HG02943 (cell line): Measurements from ENCODE around the gene CYP24A1.

Source experiments
- ATAC-seq: cut with Tn5 transposase; IDR thresholded peaks from one replicate; pipeline ENCODE4 v1.9.1; 2021; ENCODE audit warnings: mild to moderate bottlenecking, low read depth, moderate library complexity; ENCODE audit not compliant: unreplicated experiment

The CYP24A1 gene

GRCh38 chr20:54177378-54177777 lies 3.6 kb upstream of the CYP24A1 start:
- ATAC-seq: no peak

- ATAC-seq: no peak
Observed at GRCh38 chr20:54176610-54177009, 2.8 kb upstream of the CYP24A1 start.

GRCh38 chr20:54174457-54175175 lies 830 bp upstream of the CYP24A1 start:
- ATAC-seq: no peak

- no peak for ATAC-seq
Observed at GRCh38 chr20:54172856-54173652, 732 bp downstream of the CYP24A1 start.

GRCh38 chr20:54172532-54172855 lies 1.3 kb downstream of the CYP24A1 start:
- no peak for ATAC-seq

- ATAC-seq: no peak
Observed at GRCh38 chr20:54170963-54171362, 2.8 kb downstream of the CYP24A1 start.

- no peak for ATAC-seq
Observed at GRCh38 chr20:54170026-54170471, 3.7 kb downstream of the CYP24A1 start.

- ATAC-seq: no peak
Observed at GRCh38 chr20:54168961-54169862, 4.6 kb downstream of the CYP24A1 start.

GRCh38 chr20:54167909-54168872 lies 5.6 kb downstream of the CYP24A1 start:
- no peak for ATAC-seq

- no peak for ATAC-seq
Observed at GRCh38 chr20:54166987-54167662, 6.7 kb downstream of the CYP24A1 start.

- ATAC-seq: no peak
Observed at GRCh38 chr20:54165803-54166202, 8.0 kb downstream of the CYP24A1 start.

- ATAC-seq: no peak
Observed at GRCh38 chr20:54165014-54165413, 8.8 kb downstream of the CYP24A1 start.

GRCh38 chr20:54163402-54163801 lies 10.4 kb downstream of the CYP24A1 start:
- ATAC-seq: no peak

GRCh38 chr20:54162378-54163009 lies 11.3 kb downstream of the CYP24A1 start:
- ATAC-seq: no peak

GRCh38 chr20:54161821-54162149 lies 12.0 kb downstream of the CYP24A1 start:
- ATAC-seq: no peak

- ATAC-seq: no peak
Observed at GRCh38 chr20:54161008-54161820, 12.6 kb downstream of the CYP24A1 start.

GRCh38 chr20:54160065-54161007 lies 13.4 kb downstream of the CYP24A1 start:
- no peak for ATAC-seq
